GM13977 (cell line): ENCODE data around the gene SLC22A4.

ENCODE experiments used
- DNase-seq: peaks from one replicate; pipeline ENCODE4 v3.0.0; 2012; ENCODE audit warnings: low spot score
- in situ Hi-C: fragments of 300-500 bp; cut with MboI; formaldehyde crosslinking; loops from one replicate; pipeline ENCODE4 v1.12.0; 2022; ENCODE audit warnings: low sequenced_read_pairs, low pct_unique_long_range_greater_than_20kb, mixed read lengths, inconsistent platforms; ENCODE audit not compliant: unreplicated experiment
- TF ChIP-seq, protein P1 (sequence below): IDR thresholded peaks from 2 replicates; pipeline ENCODE4 v1.5.1; 2012; ENCODE audit warnings: mild to moderate bottlenecking, control low read depth; ENCODE audit not compliant: insufficient read depth; ENCODE audit errors: extremely low read depth, missing control alignments

Gene SLC22A4

DNA sequence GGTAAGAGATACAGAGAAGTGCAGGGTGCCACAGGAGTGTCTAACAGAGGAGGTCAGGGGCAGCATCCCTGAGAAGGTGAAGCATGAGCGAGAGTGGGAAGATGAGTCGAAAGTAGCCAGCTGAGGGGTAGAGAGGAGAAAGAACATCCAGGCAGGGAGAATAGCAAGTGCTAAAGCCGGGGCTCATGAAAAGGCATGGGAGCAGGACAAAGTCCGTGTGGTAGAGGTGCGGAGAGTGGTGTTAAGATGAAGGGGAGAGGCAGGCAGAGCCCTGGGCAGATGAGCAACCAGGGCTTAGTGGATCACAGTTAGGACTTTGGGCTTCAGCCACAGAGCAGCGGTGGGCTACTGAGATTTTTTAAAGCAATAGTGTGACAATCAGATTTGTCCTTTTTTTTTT lies 85.9 kb downstream of the SLC22A4 start:
- TF ChIP-seq, protein P1, sequence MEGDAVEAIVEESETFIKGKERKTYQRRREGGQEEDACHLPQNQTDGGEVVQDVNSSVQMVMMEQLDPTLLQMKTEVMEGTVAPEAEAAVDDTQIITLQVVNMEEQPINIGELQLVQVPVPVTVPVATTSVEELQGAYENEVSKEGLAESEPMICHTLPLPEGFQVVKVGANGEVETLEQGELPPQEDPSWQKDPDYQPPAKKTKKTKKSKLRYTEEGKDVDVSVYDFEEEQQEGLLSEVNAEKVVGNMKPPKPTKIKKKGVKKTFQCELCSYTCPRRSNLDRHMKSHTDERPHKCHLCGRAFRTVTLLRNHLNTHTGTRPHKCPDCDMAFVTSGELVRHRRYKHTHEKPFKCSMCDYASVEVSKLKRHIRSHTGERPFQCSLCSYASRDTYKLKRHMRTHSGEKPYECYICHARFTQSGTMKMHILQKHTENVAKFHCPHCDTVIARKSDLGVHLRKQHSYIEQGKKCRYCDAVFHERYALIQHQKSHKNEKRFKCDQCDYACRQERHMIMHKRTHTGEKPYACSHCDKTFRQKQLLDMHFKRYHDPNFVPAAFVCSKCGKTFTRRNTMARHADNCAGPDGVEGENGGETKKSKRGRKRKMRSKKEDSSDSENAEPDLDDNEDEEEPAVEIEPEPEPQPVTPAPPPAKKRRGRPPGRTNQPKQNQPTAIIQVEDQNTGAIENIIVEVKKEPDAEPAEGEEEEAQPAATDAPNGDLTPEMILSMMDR, result no peak
- no peak for DNase-seq
- in situ Hi-C loops, result loop anchor here (10.0 kb wide), 2 partner anchors 115 to 445 kb away; partner anchors contain the start of gene IRF1

DNA sequence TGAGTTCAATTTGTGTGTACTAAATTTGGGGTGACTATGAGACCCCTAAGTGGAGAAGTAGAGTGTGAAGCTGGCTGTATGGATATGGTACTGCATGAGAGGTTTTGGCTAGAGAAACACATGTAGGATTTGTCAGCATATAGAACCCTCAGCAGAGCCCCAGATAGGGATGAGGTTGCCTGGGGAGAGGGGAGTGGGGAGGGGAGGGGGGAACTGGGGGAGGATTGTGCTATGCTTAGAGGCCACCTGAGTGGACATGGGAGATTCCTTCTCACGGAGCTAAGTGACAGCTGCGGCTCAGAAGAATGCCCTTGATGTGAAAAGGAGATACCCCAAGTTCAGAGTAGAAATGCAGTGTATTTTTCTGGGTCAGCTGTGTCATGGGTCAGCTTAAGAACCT lies 86.5 kb downstream of the SLC22A4 start:
- in situ Hi-C loops, result loop anchor here (10.0 kb wide), 2 partner anchors 114 to 444 kb away; partner anchors contain the start of gene IRF1
- TF ChIP-seq, protein P1, result no peak
- DNase-seq, result no peak

DNA sequence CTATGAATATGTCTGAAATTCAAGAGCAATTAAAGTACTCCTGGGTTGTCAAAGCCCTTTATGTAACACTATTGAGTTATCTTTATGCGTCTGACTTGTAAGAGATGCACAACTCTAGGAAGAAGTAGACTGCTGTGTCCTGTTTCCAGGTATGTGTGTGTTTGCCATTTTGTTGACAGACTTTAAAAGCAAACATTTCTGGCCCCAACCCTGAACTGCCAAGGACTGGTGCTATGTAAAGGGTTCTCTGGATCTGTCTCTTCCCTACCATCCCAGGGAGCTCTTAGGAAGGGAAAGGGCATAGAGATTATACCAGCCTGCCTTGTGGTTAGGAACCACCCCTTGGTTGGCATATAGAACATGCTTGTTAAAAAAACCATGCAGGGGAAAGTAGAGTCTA lies 87.4 kb downstream of the SLC22A4 start:
- TF ChIP-seq, protein P1, result no peak
- in situ Hi-C loops, result loop anchor here (10.0 kb wide), 2 partner anchors 113 to 443 kb away; partner anchors contain the start of gene IRF1
- DNase-seq, result no peak

DNA sequence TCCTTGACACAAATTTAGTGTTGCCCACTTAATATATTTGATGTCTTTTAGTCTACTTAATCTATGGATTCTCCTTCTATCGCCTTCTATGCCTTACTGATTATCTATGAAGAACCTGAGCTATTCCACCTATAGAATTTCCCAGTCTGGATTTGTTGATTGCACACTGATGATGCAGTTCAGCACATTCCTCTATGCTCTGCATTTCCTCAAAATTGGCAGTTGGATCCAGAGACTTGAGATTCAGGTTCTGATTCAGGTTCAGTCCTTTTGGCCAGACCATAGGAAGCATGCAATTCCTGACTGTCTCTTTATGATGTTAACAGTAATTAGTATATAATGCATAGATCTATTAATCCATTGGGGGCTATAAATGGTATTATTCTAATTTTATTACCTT lies 89.1 kb downstream of the SLC22A4 start:
- no peak for DNase-seq
- in situ Hi-C loops, result loop anchor here (10.0 kb wide), 2 partner anchors 112 to 442 kb away; partner anchors contain the start of gene IRF1
- TF ChIP-seq, protein P1, result no peak

DNA sequence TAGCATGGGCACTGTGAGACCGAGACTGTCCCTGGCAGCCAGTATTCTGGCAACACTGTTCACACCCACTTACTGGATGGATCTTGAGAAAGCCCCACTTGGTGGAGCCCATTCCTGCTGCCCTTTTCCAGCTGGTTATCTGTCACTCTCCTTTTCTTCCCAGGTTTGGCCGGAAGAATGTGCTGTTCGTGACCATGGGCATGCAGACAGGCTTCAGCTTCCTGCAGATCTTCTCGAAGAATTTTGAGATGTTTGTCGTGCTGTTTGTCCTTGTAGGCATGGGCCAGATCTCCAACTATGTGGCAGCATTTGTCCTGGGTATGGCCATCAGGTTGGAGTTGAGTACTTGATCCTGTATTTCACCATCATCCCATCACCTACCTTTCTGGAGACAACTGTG lies 89.8 kb downstream of the SLC22A4 start:
- in situ Hi-C loops, result loop anchor here (10.0 kb wide), 2 partner anchors 111 to 441 kb away; partner anchors contain the start of gene IRF1
- no peak for DNase-seq
- TF ChIP-seq, protein P1, result no peak

DNA sequence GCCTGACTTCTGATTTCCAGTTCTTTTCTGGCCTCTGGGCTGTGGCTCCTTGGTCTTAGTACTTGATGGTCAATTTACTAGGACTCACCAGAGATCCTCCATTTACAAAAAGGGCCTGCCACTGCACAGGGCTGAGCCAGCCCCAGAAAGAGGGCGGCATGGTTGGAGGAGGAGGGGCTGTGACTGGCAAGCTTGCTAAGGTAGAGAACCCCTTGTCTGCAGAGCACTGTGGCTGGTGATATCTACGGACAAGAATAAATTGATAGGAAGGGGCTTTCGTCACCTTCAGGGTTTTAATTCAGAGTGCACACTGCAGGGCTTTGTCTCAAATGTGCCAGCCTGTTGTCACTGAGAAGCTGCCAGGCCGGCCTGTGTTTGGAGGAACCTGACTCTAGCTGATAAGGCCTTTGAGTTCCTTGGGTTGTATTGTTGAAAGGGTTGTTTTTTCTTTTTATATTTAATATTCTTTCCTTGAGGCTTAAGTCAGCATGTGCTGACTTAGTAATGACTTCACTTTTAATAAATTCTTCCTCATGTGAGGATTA lies 90.4 kb downstream of the SLC22A4 start:
- TF ChIP-seq, protein P1, result no peak
- DNase-seq, result no peak
- in situ Hi-C loops, result loop anchor here (10.0 kb wide), 2 partner anchors 110 to 440 kb away; partner anchors contain the start of gene IRF1
